K562 (cell line): Measurements from ENCODE around the gene USP35. TPM values are rescaled to one million over a fixed set of nuclear protein-coding genes. Genes with fewer than 3 reads are reported as not detected.

Experiments used
- ATAC-seq: fragments of 200-7000 bp; cut with Tn5 transposase; 3 replicates; pipeline ENCODE4 v1.9.1; 2020; ENCODE audit warnings: moderate library complexity
- BruUV-seq: library from RNA; stranded (reverse); fragments of 400-500 nt; replicated peaks from 2 replicates; lab custom pipeline; 2021; lab: Mats Ljungman, UMichigan
- CTCF ChIA-PET: fragments of 300-600 bp; formaldehyde crosslinking; extraction: SDS; loops from one replicate; lab custom pipeline; 2021; ENCODE audit warnings: low intra/inter-chr PET ratio; lab: Yijun Ruan, JAX
- POLR2A ChIA-PET: fragments of 300-600, 350-650 bp; sonication (Branson Sonifier 250); formaldehyde crosslinking; extraction: SDS; loops from one replicate; lab custom pipeline; 2021; ENCODE audit warnings: antibody characterized with exemption, inconsistent platforms; lab: Yijun Ruan, JAX
- DNase-seq, 4 experiments: peaks; one replicate each; pipeline versions ENCODE4 v3.0.0 to v3.0.0-alpha.2; 2011 to 2018; ENCODE audit warnings: low spot score in 3 of 4, mixed read lengths in 3 of 4; ENCODE audit errors: extremely low read depth in 1 of 4
- FAIRE-seq: peaks from 2 replicates; lab custom pipeline; 2011; peaks lifted over from hg19 to GRCh38; lab: Jason Lieb, UNC
- H2AFZ ChIP-seq: 2 replicates; pipeline ENCODE4 v1.6.0; 2011; ENCODE audit warnings: low read depth, low read length, control low read depth, inconsistent platforms
- H3K27ac ChIP-seq: fragments of 200-600 bp; 3 replicates; pipeline ENCODE4 v1.8.0; 2011; ENCODE audit warnings: low read depth, mild to moderate bottlenecking, control low read depth, inconsistent platforms, low read length, moderate library complexity, mixed read lengths; ENCODE audit errors: extremely low read depth
- H3K27me3 ChIP-seq, 2 experiments: fragments of 300-600 bp in 1 of 2; 2 replicates in 1 of 2; 3 replicates in 1 of 2; pipeline versions ENCODE4 v1.6.0 to v1.8.0; 2011; ENCODE audit warnings: inconsistent platforms in 2 of 2, low read length in 2 of 2, mild to moderate bottlenecking in 1 of 2, mixed read lengths in 1 of 2, moderate library complexity in 1 of 2; ENCODE audit not compliant: control insufficient read depth in 2 of 2, insufficient read depth in 2 of 2
- H3K36me3 ChIP-seq: fragments of 300-600 bp; 3 replicates; pipeline ENCODE4 v1.8.0; 2011; ENCODE audit warnings: mild to moderate bottlenecking, low read length, inconsistent platforms; ENCODE audit not compliant: control insufficient read depth, insufficient read depth
- H3K4me1 ChIP-seq, 2 experiments: fragments of 200-600 bp in 1 of 2; replicated peaks in 1 of 2; 2 replicates in 1 of 2; 3 replicates in 1 of 2; pipeline versions ENCODE4 v1.5.1 to v1.8.0; 2011; ENCODE audit warnings: inconsistent platforms in 2 of 2, low read length in 2 of 2, mild to moderate bottlenecking in 1 of 2, mixed read lengths in 1 of 2, moderate library complexity in 1 of 2; ENCODE audit not compliant: control insufficient read depth in 2 of 2, insufficient read depth in 2 of 2
- H3K4me2 ChIP-seq: 2 replicates; pipeline ENCODE4 v1.6.1; 2011; ENCODE audit warnings: low read length, control low read depth, inconsistent platforms, mixed read lengths; ENCODE audit not compliant: insufficient read depth
- H3K4me3 ChIP-seq: fragments of 200-600 bp; sonication (generic), shearing (Covaris generic); 2 replicates; pipeline ENCODE4 v1.5.1; 2016; ENCODE audit warnings: control low read depth, inconsistent platforms
- H3K79me2 ChIP-seq: fragments of 200-600 bp; 3 replicates; pipeline ENCODE4 v1.8.0; 2011; ENCODE audit warnings: low read length, inconsistent platforms; ENCODE audit not compliant: control insufficient read depth, insufficient read depth
- H3K9ac ChIP-seq, 2 experiments: 2 replicates each; pipeline versions ENCODE4 v1.6.0 to v1.6.1; 2011; ENCODE audit warnings: low read depth in 2 of 2, low read length in 2 of 2, control low read depth in 1 of 2, inconsistent platforms in 1 of 2, mild to moderate bottlenecking in 1 of 2, mixed read lengths in 1 of 2; ENCODE audit not compliant: insufficient read depth in 1 of 2
- H3K9me1 ChIP-seq: one replicate; pipeline ENCODE4 v1.6.0; 2011; ENCODE audit warnings: inconsistent platforms, mild to moderate bottlenecking, low read length, moderate library complexity; ENCODE audit not compliant: control insufficient read depth, insufficient read depth
- H3K9me3 ChIP-seq: replicated peaks from 2 replicates; pipeline ENCODE4 v1.5.1; 2011; ENCODE audit warnings: low read depth, low read length, inconsistent platforms; ENCODE audit not compliant: control insufficient read depth, insufficient read depth
- H4K20me1 ChIP-seq: replicated peaks from 2 replicates; pipeline ENCODE4 v1.6.1; 2011; ENCODE audit warnings: low read length, inconsistent platforms, mixed read lengths; ENCODE audit not compliant: control insufficient read depth, insufficient read depth
- NFATC3 ChIP-seq: fragments of 450-650 bp; IDR thresholded peaks from 2 replicates; pipeline ENCODE4 v1.6.1; 2017; ENCODE audit warnings: mild to moderate bottlenecking
- NFYB ChIP-seq: IDR thresholded peaks from 2 replicates; pipeline ENCODE4 v1.6.1; 2011; ENCODE audit warnings: mild to moderate bottlenecking, moderate library complexity; ENCODE audit not compliant: insufficient read length; ENCODE audit errors: extremely low read depth
- RFX1 ChIP-seq: fragments of 450-650 bp; IDR thresholded peaks from 2 replicates; pipeline ENCODE4 v1.6.1; 2016; ENCODE audit warnings: mild to moderate bottlenecking, moderate library complexity
- ZNF277 ChIP-seq: fragments of 250-450 bp; sonication (Bioruptor Pico); IDR thresholded peaks from 2 replicates; pipeline ENCODE4 v1.8.0; 2022; ENCODE audit warnings: inconsistent platforms, mild to moderate bottlenecking, moderate library complexity, borderline replicate concordance
- ZNF282 ChIP-seq: sonication (generic); formaldehyde crosslinking; IDR thresholded peaks from 2 replicates; pipeline ENCODE4 v1.8.1; 2023; ENCODE audit warnings: missing genetic modification reagents
- ZNF354B ChIP-seq: fragments of 250-450 bp; sonication (Bioruptor Pico); IDR thresholded peaks from 2 replicates; pipeline ENCODE4 v1.4.0; 2020
- ZNF511 ChIP-seq: sonication (generic); formaldehyde crosslinking; IDR thresholded peaks from 2 replicates; pipeline ENCODE4 v1.8.0; 2022; ENCODE audit warnings: mild to moderate bottlenecking, missing genetic modification reagents
- WGBS: fragments of 100-300 bp; shearing (Covaris generic); methylation state at CpG from one replicate; pipeline ENCODE4 v1.1.6; 2016; ENCODE audit warnings: low coverage, mixed read lengths; ENCODE audit not compliant: insufficient coverage; ENCODE audit errors: missing lambda C conversion rate; 5-methylcytosine and 5-hydroxymethylcytosine counted together
- in situ Hi-C: fragments of 300-500 bp; cut with MboI; formaldehyde crosslinking; loops from 4 replicates; pipeline ENCODE4 v1.15.0; 2018; ENCODE audit warnings: inconsistent platforms, mixed read lengths
- intact Hi-C: fragments of 100-400 bp; cut with micrococcal nuclease; formaldehyde crosslinking; loops from 2 replicates; pipeline ENCODE4 v1.14.2; 2022
- polyA plus RNA-seq, 8 experiments: library from polyadenylated mRNA; depleted of rRNA in 4 of 8; stranded (reverse) in 5 of 8; unstranded in 3 of 8; fragments of >200 nt; fragmentation: Nextera tagmentation in 2 of 8; fragmentation: Illumina TruSeq in 1 of 8; extraction: Ambion mirVana in 2 of 8; extraction: Trizol in 1 of 8; gene quantifications; 2 replicates each; pipeline versions ENCODE4 v1.2.1 to v1.2.3, GENCODE V29; 2011 to 2014; ENCODE audit warnings: inconsistent platforms in 1 of 8, missing spikeins in 1 of 8
- total RNA-seq, 7 experiments: library from RNA; depleted of rRNA in 6 of 7; stranded (reverse); fragments of >200 nt in 6 of 7; fragmentation: Illumina TruSeq in 2 of 7; extraction: Trizol in 2 of 7; gene quantifications; 2 replicates each; pipeline versions ENCODE4 v1.2.1 to v1.2.3, GENCODE V29; 2011 to 2021; ENCODE audit warnings: low replicate concordance in 1 of 7
- TF ChIP-seq, protein P1 (sequence below), 2 experiments: fragments of 450-650 bp; conservative IDR thresholded peaks; 2 replicates each; pipeline ENCODE4 v1.6.1; 2017; ENCODE audit warnings: mild to moderate bottlenecking in 2 of 2, moderate library complexity in 2 of 2
- TF ChIP-seq, protein P2 (sequence below): fragments of 250-450 bp; sonication (Bioruptor Pico); IDR thresholded peaks from 2 replicates; pipeline ENCODE4 v1.9.0; 2021; ENCODE audit warnings: mild to moderate bottlenecking, inconsistent platforms
- TF ChIP-seq, protein P3 (sequence below): fragments of 450-650 bp; formaldehyde crosslinking; IDR thresholded peaks from 2 replicates; pipeline ENCODE4 v1.4.0; 2020; ENCODE audit warnings: mild to moderate bottlenecking, mixed read lengths

The USP35 gene
- total and polyA plus RNA-seq, 9 of the 15 experiments (the other 6 are each of a cell fraction or from before 2014, with no cell fraction given) = 0.01 to 4.8 (median 3.6) TPM

GRCh38 chr11:78180751-78181150 is 8.0 kb upstream of the USP35 start:
- no peaks in the 10 kb centered on the region for H3K27me3 ChIP-seq
- no peaks in the 10 kb centered on the region for H3K79me2 ChIP-seq
- BruUV-seq = no TSS peak
- H3K27ac ChIP-seq = no peak overlapping the region
- WGBS = 60% methylated on average over 4 of the region's 4 CpGs
- intact Hi-C loops = no loop called here
- POLR2A ChIA-PET = interaction anchor here (0.6 kb wide), 1 partner anchor 13 kb away, joined by 3 read pairs; no protein-coding TSS in a partner anchor
- H3K9ac ChIP-seq = no peak overlapping the region
- ATAC-seq (no peak), DNase-seq (no peak), FAIRE-seq (no peak)
- CTCF ChIA-PET = no interaction called here
- H3K36me3 ChIP-seq = no peaks in the 10 kb centered on the region; the same call in 2 of the 3 replicates
- TF ChIP-seq, protein P1, sequence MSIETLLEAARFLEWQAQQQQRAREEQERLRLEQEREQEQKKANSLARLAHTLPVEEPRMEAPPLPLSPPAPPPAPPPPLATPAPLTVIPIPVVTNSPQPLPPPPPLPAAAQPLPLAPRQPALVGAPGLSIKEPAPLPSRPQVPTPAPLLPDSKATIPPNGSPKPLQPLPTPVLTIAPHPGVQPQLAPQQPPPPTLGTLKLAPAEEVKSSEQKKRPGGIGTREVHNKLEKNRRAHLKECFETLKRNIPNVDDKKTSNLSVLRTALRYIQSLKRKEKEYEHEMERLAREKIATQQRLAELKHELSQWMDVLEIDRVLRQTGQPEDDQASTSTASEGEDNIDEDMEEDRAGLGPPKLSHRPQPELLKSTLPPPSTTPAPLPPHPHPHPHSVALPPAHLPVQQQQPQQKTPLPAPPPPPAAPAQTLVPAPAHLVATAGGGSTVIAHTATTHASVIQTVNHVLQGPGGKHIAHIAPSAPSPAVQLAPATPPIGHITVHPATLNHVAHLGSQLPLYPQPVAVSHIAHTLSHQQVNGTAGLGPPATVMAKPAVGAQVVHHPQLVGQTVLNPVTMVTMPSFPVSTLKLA (conservative IDR thresholded peaks at IDR 0.05) = no peak
- TF ChIP-seq ZNF282 = no peak
- no peak for TF ChIP-seq ZNF277
- TF ChIP-seq NFYB = no peak
- TF ChIP-seq, protein P2, sequence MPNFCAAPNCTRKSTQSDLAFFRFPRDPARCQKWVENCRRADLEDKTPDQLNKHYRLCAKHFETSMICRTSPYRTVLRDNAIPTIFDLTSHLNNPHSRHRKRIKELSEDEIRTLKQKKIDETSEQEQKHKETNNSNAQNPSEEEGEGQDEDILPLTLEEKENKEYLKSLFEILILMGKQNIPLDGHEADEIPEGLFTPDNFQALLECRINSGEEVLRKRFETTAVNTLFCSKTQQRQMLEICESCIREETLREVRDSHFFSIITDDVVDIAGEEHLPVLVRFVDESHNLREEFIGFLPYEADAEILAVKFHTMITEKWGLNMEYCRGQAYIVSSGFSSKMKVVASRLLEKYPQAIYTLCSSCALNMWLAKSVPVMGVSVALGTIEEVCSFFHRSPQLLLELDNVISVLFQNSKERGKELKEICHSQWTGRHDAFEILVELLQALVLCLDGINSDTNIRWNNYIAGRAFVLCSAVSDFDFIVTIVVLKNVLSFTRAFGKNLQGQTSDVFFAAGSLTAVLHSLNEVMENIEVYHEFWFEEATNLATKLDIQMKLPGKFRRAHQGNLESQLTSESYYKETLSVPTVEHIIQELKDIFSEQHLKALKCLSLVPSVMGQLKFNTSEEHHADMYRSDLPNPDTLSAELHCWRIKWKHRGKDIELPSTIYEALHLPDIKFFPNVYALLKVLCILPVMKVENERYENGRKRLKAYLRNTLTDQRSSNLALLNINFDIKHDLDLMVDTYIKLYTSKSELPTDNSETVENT (CRISPR knock-in tag) = no peak
- no peak for TF ChIP-seq RFX1
- no peak for TF ChIP-seq NFATC3
- TF ChIP-seq, protein P3, sequence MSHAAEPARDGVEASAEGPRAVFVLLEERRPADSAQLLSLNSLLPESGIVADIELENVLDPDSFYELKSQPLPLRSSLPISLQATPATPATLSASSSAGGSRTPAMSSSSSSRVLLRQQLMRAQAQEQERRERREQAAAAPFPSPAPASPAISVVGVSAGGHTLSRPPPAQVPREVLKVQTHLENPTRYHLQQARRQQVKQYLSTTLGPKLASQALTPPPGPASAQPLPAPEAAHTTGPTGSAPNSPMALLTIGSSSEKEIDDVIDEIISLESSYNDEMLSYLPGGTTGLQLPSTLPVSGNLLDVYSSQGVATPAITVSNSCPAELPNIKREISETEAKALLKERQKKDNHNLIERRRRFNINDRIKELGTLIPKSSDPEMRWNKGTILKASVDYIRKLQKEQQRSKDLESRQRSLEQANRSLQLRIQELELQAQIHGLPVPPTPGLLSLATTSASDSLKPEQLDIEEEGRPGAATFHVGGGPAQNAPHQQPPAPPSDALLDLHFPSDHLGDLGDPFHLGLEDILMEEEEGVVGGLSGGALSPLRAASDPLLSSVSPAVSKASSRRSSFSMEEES (CRISPR knock-in tag) = no peak
- no peak for TF ChIP-seq ZNF354B (CRISPR knock-in tag)
- no peak for TF ChIP-seq ZNF511 (CRISPR knock-in tag)
- in situ Hi-C loops = no loop called here
- H3K4me1 ChIP-seq = peaks cover 5 to 15% of the 10 kb centered on the region in 2 experiments; a peak in 4 of 5 replicates
- no peaks in the 10 kb centered on the region for H3K9me1 ChIP-seq
- H4K20me1 ChIP-seq = no peaks in the 10 kb centered on the region
- H3K4me2 ChIP-seq = no peak overlapping the region
- no peak overlapping the region for H2AFZ ChIP-seq
- H3K4me3 ChIP-seq = no peak overlapping the region
- H3K9me3 ChIP-seq = no peaks in the 10 kb centered on the region
